Dermis blood vessel endothelial cell (primary cell): Measurements from ENCODE around the gene PER1. TPM values are rescaled to one million over a fixed set of nuclear protein-coding genes. Genes with fewer than 3 reads are reported as not detected.
A peak's percentile ranks its signal among the peaks of the same experiment; 100 is the strongest.

ENCODE experiments used
- DNase-seq: peaks from one replicate; pipeline ENCODE4 v3.0.0; 2010
- total RNA-seq: library from RNA; depleted of rRNA; stranded (reverse); fragments of >200 nt; gene quantifications from 2 replicates; pipeline ENCODE4 v1.2.3, GENCODE V29; 2014

The PER1 gene
- total RNA-seq, 1 donor from 2014 or later: 7.7 TPM

DNA sequence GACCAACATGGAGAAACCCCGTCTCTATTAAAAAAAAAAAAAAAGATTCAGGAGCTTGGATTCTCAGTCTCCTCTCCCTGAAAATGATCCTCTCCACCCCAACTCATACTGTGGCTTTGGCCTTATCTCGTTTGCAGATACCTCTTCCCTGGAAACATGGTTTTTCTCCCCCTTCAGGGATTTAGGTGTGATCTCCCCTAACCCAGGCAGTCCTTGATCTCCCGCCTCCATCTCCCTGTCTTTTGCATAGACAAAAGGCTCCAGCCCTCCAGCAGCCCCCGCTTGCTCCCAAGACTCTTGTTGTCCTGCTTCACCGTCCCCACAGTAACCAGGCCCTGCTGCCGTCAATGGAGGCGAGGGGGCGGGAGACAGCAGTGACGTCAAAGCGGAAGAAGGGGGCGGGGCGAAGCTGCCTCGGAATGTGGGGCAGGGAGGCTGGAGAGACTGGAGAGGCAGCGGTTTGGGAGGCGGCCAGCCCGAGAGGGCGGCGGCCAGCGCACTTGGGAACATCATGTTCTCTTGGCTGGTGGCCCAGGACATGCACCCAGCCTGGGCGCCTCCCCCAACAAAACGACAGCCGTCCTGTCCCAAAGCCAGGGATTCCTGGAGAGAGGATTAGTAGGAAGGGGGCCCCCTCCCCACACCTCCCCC, 1.9 kb upstream of the PER1 start:
- DNase-seq: peak; percentile 99

DNA sequence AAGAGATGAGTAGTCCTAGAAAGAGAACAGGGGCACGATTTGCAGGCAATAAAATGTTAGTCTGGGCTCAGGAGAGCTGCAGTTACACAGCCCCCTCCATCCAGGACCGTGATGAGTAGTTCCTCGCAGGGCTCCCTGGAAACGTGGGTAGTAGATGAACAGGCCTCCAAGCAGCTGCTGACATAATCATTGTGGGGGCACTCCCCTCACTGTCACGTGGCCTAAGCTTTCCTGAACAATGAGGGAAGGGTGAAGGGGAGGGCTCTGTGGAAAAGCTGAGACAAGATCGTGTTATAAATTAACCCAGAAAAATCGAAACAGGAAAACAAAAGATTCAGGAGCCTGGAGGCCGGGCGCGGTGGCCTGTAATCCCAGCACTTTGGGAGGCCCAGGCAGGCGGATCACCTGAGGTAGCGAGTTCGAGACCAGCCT, 1.3 kb upstream of the PER1 start:
- DNase-seq: peak; percentile 97

DNA sequence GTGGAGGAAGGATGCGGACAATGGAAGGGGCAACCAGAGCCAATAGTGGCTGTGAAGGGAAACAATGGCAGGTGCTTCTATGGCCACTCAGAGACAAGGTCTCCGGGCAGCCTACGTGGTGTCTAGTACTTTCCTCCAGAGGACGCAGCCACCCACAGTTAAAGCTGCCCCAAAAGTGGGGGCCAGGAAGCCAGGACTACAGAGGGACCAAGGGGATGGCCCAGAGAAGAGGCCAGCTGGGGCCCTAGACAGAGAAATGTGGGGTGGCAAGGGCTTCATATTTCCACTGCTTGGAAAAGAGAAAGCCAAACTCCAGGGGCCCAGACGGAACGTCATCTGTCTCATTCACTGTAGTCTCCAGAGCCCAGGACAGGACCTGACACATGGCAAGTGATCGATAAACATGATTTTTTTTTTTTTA, 837 bp upstream of the PER1 start:
- no peak for DNase-seq

DNA sequence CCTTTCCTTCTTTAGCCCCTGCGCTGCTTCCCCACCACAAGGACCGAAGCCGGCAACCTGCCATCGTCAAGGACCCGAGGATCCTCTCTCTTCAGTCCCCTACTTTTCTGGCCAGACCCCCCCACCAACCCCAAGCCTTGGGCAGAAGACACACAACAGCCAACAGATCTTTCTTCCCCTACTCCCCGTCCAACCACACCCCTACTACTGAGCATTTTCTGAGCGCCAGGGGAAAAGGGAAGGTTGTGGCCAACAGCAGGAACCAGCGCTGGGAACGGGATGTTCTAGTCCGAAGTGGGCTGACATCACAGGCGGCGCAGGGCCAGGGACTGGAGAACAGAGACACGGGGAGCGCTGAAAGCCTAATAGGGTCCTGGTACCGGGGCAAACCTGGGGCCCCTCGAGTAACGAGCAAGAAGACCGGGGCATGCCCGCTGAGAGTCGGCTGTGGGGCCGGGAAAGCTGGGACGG, 528 bp downstream of the PER1 start:
- peak; percentile 74 for DNase-seq

DNA sequence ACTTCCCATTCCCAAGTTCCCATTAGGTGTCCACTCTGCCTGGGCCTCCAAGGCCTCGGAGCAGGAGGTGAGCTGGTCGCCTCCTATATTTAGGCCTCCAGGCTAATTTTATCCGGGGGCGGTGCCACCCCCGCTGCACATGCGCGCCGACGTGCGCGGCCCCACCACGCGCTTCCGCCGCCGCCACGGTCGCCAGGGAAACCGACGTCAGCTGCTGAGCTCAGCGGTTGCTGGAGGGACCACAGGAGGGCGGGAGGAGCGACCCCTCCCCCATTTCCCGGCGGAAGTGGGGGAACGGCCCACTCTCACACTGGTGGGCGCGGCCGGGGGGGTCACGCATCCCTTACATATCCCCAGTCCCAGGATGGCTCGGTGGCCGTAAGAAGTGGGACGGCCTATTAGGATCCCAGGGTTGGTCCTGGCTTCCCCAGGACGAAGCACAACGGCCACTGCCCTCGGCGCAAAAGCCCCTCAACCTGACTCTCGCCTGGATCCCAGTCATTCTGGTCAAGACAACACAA, 1.0 kb downstream of the PER1 start:
- DNase-seq: peak; percentile 95

DNA sequence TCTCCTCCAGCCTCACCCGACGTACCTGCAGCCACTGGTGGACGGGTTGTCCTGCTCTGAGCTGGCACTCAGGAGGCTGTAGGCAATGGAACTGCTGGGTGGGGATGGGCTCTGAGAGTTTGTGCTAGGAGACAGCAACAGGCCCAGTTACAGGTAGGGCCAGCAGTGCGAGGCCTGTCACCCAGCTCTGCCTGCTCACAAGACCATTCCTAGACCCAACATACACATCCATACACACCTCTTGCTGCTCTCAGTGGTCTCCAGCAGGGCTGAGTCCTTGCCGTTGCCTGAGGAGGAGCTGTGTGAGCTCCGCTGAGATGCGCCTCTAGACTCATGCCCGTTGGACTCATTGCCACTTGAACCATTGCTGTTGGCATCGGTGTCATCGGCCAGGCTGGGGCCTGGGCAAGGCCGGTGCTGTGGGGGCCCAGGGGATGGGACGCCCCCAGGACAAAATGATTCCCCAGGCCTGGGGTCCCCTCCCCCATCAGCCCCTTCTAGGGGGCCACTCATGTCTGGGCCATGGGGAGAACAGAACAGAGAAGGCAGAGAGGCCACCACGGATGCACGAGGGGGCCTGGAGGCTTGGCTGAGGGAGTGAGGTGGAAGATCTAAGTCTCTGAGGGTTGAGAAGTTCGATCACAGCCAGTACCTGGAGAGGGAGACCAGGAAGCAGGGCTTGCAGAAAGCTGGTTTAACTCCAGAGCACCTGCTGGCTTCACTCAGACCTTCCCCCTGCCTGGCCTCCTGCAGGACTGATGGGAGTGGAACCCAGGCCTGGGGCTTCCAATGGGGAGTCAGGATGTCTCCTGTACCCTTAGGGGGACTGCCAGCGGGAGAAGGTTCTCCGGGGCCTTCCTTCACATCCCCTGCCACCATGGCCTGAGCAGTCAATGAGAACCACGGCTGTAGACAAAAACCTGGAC, 1.7 kb downstream of the PER1 start:
- no peak for DNase-seq

DNA sequence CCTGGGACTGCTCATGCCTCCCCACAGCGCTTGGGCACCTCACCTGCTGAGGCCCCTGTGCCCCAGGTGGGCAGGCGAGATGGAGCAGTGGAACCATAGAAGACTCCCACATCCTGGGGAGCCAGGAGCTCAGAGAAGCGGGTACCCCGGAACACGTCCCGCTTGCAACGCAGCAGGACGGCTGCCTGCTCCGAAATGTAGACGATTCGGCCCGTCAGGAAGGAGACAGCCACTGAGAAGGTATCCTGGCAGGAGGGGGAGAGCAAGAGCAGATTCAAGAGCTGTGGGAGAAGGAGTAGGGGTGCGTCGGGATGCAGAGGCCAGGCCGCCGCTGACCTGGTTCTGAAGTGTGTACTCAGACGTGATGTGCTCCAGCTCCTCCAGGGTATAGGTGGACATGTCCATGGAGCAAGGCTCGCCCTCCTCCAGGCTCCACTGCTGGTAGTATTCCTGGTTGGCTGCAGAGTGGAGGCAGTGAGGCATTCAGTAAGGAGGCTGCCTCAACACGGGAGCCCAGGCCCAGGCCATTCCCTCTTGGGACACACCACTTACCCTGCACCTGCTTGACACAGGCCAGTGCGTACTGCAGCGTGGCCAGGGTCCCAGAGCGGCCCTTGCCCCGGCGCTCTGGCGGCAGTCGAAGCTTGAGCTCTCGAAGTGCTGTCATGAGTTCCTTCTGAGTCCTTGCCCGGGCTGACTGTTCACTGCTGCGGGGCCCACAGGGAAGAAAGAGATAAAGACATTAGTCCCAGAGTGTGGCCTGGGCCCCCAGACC, 2.6 kb downstream of the PER1 start:
- DNase-seq: no peak

DNA sequence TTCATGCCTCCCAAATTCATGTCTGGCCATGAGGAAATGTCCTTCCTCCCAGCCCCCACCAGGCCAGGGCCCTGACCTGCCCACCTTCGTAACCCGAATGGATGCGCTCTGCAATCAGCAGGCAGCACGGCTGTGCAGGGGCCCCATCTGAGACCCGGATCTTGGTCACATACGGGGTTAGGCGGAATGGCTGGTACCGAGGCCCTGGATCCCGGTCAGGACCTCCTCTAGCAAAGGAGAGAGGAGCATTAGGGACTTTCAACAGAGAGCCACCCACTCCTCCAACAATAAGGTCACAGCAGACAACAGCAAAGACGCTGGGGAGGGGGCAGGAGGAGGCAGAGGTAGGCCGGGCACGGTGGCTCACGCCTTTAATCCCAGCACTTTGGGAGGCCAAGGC, 3.6 kb downstream of the PER1 start:
- no peak for DNase-seq

DNA sequence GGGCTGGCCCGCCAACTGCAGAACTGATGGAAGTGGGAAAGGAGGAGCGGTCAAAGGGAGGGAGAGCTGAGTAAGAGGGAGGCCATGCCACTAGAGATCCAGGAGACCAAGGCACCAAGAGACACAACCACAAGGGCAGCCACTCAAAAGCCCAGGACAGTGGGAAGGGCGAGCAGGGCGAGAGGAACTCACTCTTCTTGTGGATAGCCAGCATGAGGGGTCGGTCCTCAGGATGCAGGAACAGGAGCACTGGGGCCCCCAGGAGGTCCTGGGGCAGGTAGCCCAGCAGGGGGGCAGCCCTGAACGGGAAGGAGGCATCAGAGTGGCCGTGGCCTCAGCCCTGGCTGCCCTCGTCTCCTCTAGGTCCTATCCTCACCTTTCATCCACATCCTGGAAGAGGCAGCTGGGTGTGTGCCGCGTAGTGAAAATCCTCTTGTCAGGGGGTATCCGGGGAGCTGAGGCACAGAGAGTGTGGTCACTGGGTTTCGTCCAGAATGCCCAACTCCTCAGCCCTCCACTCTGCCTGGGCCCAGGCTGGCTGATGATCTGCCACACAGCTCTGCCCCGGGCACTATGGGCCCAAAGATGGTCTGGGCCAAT, 4.3 kb downstream of the PER1 start:
- no peak for DNase-seq

DNA sequence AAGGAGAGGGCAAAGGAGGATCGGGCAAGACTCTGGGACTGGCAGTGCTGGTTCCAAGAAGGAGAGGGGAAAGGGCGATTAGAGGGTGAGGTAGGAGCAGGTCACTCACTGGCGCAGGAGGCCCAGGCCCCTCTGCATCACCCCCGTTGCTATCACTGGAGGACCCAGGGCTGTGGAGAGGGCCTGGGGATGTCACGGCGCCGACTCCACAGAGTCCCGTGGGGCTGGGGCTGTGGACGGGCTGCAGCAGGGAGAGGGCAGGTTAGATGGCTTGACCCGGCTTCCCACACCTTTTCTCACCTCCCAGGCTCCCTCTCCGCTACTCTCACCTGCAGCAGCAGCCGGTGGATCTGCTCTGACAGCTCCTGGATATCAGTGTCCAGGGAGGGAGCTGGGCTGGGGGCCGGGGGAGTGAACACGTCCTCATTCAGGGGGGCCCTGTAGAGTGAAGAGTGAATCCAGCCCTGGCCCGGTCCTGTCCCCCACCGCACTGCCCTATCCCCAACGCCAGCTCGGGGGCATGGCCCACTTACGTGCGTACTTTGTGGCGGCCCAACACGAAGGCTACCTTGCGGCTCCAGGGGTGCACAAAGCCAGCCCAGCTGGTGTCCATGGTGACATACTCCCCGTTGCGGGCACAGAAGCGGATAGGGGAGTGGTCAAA, 4.9 kb downstream of the PER1 start:
- DNase-seq: no peak

DNA sequence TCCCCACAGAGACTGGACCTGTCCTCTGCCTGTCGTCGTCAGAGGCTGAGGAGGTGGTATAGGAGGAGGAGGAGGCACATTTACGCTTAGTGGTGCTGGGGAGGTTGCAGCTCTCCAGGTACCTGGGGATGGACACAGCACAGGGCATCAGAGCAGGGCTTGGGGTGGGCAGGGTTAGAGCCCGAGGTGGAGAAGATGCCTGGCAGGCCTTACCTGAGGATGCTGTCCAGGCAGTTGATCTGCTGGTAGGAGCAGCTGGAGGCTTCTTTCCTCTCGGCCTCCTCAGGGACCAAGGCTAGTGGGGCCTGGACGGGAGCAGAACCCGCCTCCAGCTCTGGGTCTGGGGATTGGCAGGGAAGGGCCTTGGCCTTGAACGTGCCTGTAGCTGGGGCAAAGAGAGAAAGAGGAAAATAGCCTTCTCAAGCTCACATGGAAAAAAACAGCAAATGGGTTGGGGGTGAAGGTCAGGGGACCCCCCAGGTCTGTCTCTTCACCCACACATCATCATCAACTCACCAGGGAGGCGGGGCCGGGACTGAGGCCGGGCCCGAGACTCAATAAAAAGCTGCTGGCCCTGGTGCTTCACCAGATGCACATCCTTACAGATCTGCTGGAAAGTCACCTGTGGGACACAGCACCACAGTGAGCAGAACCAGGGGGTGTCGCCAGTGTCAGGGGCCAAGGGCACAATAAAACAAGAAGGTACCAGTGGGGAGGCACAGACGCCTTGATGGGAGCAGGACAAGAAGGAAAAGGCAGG, 5.6 kb downstream of the PER1 start:
- no peak for DNase-seq

DNA sequence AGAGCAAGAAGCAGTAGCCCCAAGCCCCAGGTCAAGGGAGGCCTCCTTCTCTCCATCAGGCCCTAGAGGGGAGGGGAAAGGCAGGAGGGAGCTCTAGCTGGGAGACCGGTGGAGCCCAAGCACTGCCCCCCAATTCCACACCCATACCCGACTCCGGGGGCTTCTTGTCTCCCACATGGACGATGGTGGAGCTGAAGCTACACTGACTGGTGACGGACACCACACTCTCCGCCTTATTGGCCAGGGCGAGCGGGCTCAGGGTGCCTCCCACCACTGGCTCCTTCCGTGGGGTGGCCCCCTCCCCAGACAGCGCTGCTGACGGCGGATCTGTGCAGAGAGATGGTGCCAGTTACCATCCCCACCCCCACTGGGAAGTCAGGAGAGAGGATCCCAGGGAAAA, 6.4 kb downstream of the PER1 start:
- no peak for DNase-seq

DNA sequence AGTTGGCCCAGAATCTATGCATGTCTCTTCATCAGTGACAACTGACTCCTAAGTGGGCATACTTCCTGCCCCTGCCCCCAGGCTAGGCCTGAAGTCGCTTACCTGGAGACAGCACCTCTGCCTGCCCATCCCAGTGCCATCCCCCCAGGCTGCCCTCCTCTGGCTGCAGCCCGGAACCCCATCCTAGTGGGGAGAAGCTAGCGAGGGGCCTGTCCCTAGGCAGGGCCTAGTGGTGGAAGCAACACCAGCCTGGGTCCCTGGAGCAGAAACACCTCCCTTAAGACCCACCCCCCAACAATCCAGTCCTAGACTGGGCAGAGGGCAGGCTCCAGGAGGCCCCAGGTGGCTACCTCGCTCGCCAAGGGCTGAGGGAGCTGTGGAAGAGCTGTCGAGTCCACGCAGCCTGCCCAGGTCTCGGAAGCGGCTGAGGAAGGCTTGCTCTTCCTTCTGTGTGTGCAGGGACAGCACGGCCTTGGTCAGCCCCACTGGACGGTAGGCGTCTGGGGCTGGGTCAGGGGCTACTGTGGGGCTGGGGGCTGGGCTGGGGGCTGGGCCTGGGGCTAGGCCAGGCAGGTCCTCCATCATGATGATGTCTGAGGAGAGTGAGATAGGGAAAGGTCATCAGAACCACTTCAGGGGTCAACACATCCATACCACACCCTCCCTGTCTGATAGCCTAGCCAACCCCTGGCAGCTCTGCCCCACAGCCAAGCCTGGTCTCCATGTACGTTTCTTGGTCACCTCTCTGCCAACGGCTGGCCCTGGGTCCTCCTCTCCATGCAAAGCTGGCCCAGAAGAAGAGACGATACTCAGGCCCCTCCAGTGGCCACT, 7.6 kb downstream of the PER1 start:
- no peak for DNase-seq

DNA sequence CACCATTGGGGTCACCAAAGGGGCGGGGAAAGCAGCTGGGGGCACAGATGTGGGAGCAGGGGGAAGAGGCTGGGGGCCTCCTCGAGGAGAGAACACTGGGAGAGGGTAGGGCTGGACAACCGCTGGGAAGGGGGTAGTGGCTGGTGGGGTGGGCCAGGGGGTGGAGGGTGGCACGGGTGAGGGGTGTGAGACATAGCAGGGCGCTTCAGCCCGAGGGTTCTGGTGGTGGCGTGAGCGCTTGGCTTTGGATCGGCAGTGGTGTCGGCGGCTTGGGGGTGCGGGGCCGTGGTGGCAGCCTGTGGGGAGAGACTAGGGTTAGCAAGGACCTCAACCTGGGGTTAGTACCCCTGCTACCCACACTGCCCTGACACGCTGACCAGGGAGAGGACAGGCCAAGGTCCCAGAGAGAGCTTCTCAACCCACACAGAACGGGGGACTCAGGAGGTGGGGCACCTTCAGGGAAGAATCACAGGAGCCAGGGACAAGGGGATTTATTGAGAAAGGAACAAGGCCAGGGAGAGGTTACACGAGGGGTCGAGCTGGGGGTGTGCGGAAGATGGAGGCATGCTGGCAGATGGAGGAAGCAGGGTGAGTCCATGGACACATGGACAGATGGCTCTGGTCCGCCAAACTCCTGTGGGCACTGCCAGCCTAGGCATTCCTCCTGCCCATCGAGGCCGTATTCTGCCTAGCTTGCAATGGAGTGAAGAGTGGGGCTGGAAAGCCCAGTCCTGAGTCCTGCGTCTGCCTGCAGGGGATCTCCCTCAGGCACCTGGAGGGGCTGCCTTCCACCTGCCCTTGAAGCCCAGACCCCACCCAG, 8.4 kb downstream of the PER1 start:
- DNase-seq: no peak

DNA sequence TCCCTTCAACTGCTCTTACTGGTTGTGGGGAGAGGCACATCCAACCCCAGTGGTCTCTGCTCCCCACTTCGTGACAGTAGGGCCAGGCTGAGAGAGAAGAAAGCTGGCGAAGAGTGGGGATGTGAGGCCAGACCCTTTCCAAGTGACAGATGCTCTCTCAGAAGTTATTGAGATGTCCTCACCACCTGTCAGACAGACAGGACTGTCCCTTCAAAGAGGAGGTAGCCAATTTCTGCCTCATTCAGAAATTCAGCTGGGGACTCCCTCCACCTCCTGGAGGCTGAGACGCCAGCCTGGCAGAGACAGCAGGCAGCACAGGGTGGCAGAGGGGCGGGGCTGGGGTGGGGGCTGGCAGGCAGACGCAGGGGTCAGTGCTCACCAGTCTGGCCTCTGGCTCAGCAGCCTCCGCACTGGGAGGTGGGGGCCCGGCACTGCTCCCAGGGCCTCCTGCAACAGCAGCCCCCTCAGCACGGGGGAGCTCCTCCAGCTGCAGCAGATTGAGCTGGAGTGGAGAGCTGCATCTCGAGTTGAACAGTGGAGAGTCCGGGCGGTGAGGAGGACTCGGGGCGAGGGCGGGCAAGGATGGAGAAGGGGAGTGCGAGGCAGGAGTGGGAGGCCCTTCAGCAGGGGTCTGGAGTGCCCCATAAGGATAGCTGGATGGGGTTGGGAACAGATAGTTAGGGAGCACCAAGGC, 9.2 kb downstream of the PER1 start:
- DNase-seq: no peak

DNA sequence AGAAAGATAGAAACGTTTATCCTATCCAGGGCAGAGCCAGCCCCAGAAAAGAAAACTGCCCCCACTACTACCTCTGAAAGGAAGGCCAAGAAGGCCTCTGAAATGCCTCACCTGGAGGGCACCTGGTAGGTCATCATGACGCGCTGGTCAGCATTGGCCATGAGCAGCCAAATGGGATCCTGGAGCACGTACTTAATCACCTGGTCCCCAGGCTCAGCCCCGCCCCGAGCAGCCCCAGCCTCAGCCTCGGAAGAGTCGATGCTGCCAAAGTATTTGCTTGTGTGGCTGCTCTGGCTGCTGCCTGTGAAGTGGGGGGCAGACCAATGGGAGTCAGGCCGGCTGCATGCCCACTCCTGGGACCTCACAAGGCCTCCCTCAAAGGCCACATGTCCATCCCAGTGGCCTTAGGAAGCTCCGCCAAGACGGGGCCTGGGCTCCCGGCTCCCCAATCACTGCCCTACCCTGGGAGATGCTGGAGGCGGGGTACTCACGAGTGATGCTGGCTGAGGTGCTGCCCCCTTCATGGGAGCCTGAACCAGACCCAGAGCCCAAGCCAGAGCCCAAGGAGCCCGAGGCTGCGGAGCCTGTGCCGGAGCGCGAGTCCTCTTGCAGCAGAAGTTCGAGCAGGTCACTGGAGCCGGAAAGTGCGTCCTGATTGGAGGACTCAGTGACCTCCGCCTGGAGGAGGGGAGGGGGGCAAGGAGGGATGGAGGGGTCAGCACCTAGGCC, 9.9 kb downstream of the PER1 start:
- DNase-seq: no peak

DNA sequence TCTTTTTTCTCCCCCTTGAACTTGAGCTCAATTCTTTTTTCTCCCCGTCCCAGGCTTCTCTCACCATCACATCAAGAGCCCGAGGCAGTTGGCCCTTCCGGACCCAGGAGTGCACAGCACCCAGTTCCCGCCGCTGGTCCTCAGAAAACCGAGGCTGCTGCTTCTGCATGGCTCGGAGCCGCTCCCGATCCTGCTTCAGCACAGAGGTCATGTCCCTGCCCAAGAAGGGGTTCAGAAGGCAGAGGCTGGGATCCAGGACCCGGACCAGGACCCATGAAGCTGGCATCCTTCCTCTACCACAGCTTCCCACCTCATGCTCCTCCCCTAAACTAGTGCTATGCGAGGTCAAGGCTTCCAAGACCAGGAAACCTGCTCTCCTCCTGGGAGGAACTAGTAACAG, 10.5 kb downstream of the PER1 start:
- no peak for DNase-seq

DNA sequence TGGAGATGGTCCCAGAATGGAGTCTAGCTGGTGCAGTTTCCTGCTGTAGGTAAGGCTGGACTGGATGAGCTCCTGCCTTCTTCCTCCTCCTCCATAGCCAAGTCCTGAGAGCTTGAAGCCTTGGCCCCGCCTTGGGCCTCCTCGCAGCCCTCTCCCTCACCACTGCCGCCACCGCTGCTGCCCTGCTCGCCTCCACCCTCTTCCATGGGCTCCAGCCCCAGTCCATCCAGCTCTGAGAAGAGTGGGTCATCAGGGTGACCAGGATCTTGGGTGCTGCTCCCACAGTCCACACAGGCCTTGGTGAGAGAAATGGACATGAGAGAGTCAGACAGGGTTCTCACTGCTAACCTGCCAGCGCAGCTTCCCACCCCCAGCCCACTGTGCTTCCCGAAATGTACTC, 11.2 kb downstream of the PER1 start:
- DNase-seq: no peak
